Trophoblast cell (in vitro differentiated cells and primary cell): Measurements from ENCODE around the gene REXO1.

ENCODE experiments used
- DNase-seq, 2 donors: peaks; one replicate each; pipeline ENCODE4 v3.0.0-alpha.2; 2016
- H2AFZ ChIP-seq: 2 replicates; pipeline ENCODE4 v1.6.1; 2013; ENCODE audit warnings: low read length, moderate library complexity, mild to moderate bottlenecking; ENCODE audit not compliant: insufficient read depth, poor library complexity
- H2AK5ac ChIP-seq: 2 replicates; pipeline ENCODE4 v1.6.1; 2013; ENCODE audit warnings: mild to moderate bottlenecking, low read length
- H2BK120ac ChIP-seq: 2 replicates; pipeline ENCODE4 v1.6.1; 2013; ENCODE audit warnings: low read length, mild to moderate bottlenecking, moderate library complexity; ENCODE audit not compliant: insufficient read depth, poor library complexity
- H2BK12ac ChIP-seq: 2 replicates; pipeline ENCODE4 v1.6.1; 2013; ENCODE audit warnings: mild to moderate bottlenecking, low read length, moderate library complexity
- H2BK5ac ChIP-seq: 2 replicates; pipeline ENCODE4 v1.6.1; 2013; ENCODE audit warnings: low read length, low read depth, moderate library complexity, mild to moderate bottlenecking; ENCODE audit not compliant: poor library complexity
- H3K14ac ChIP-seq: 2 replicates; pipeline ENCODE4 v1.6.1; 2013; ENCODE audit warnings: mild to moderate bottlenecking, low read length
- H3K18ac ChIP-seq: 2 replicates; pipeline ENCODE4 v1.6.1; 2013; ENCODE audit warnings: mild to moderate bottlenecking, low read length
- H3K23ac ChIP-seq: 2 replicates; pipeline ENCODE4 v1.6.1; 2013; ENCODE audit warnings: low read length
- H3K27ac ChIP-seq: 2 replicates; pipeline ENCODE4 v1.5.1; 2013; ENCODE audit warnings: low read depth, mild to moderate bottlenecking, inconsistent platforms, low read length, moderate library complexity
- H3K27me3 ChIP-seq: 2 replicates; pipeline ENCODE4 v1.6.1; 2013; ENCODE audit warnings: inconsistent platforms, mild to moderate bottlenecking, low read length, moderate library complexity; ENCODE audit not compliant: insufficient read depth
- H3K36me3 ChIP-seq, 2 experiments: 1 replicate in 1 of 2; 2 replicates in 1 of 2; pipeline ENCODE4 v1.6.1; 2013; ENCODE audit warnings: low read length in 2 of 2, mild to moderate bottlenecking in 2 of 2, moderate library complexity in 1 of 2; ENCODE audit not compliant: insufficient read depth in 2 of 2, control insufficient read depth in 1 of 2
- H3K4ac ChIP-seq: 2 replicates; pipeline ENCODE4 v1.6.1; 2013; ENCODE audit warnings: low read depth, mild to moderate bottlenecking, low read length, moderate library complexity
- H3K4me1 ChIP-seq, 2 experiments: 1 replicate in 1 of 2; 2 replicates in 1 of 2; pipeline ENCODE4 v1.6.1; 2013; ENCODE audit warnings: low read length in 2 of 2, mild to moderate bottlenecking in 2 of 2, moderate library complexity in 1 of 2; ENCODE audit not compliant: insufficient read depth in 2 of 2, control insufficient read depth in 1 of 2
- H3K4me2 ChIP-seq: 2 replicates; pipeline ENCODE4 v1.6.1; 2013; ENCODE audit warnings: inconsistent platforms, mild to moderate bottlenecking, low read length, moderate library complexity
- H3K4me3 ChIP-seq: 2 replicates; pipeline ENCODE4 v1.5.1; 2013; ENCODE audit warnings: mild to moderate bottlenecking, low read depth, low read length, inconsistent platforms
- H3K79me1 ChIP-seq: one replicate; pipeline ENCODE4 v1.6.1; 2013; ENCODE audit warnings: low read length
- H3K79me2 ChIP-seq: 2 replicates; pipeline ENCODE4 v1.6.1; 2013; ENCODE audit warnings: low read length, mild to moderate bottlenecking; ENCODE audit not compliant: control insufficient read depth, insufficient read depth, poor library complexity
- H3K9ac ChIP-seq: 2 replicates; pipeline ENCODE4 v1.6.1; 2013; ENCODE audit warnings: mild to moderate bottlenecking, low read length
- H3K9me3 ChIP-seq: 2 replicates; pipeline ENCODE4 v1.6.1; 2013; ENCODE audit warnings: low read depth, mild to moderate bottlenecking, control low read depth, inconsistent platforms, low read length; ENCODE audit not compliant: insufficient read depth
- H4K12ac ChIP-seq: 2 replicates; pipeline ENCODE4 v1.6.1; 2013; ENCODE audit warnings: low read depth, mild to moderate bottlenecking, low read length, moderate library complexity
- H4K8ac ChIP-seq: 2 replicates; pipeline ENCODE4 v1.6.1; 2013; ENCODE audit warnings: low read depth, mild to moderate bottlenecking, low read length, moderate library complexity
- H4K91ac ChIP-seq: one replicate; pipeline ENCODE4 v1.6.1; 2013; ENCODE audit warnings: low read depth, mild to moderate bottlenecking, low read length, moderate library complexity
- WGBS: extraction: QIAGEN DNeasy Blood & Tissue Kit; methylation state at CpG from one replicate; pipeline ENCODE4 v1.1.7; 2013; ENCODE audit warnings: missing lambda C conversion rate; ENCODE audit not compliant: insufficient read length, insufficient coverage; ENCODE audit errors: extremely low coverage; 5-methylcytosine and 5-hydroxymethylcytosine counted together

The REXO1 gene

GRCh38 chr19:1789261-1790041 is 58.8 kb downstream of the REXO1 start:
- no CpG with 5 or more reads among the region's 59 CpGs for WGBS
- no peaks in the 10 kb centered on the region for H3K36me3 ChIP-seq
- no peak overlapping the region for H4K91ac ChIP-seq
- H3K27ac ChIP-seq, result no peak overlapping the region
- H2AK5ac ChIP-seq, result no peak overlapping the region
- H3K9ac ChIP-seq, result no peak overlapping the region
- DNase-seq, result no peak
- no peak overlapping the region for H2AFZ ChIP-seq
- no peak overlapping the region for H3K18ac ChIP-seq
- H4K12ac ChIP-seq, result no peak overlapping the region
- peaks cover 16% of the 10 kb centered on the region for H3K9me3 ChIP-seq
- H3K27me3 ChIP-seq, result no peaks in the 10 kb centered on the region
- H2BK120ac ChIP-seq, result no peak overlapping the region
- H3K79me1 ChIP-seq, result no peaks in the 10 kb centered on the region
- no peak overlapping the region for H2BK12ac ChIP-seq
- no peak overlapping the region for H2BK5ac ChIP-seq
- no peak overlapping the region for H3K23ac ChIP-seq
- no peaks in the 10 kb centered on the region for H3K79me2 ChIP-seq
- no peak overlapping the region for H3K4ac ChIP-seq
- H3K4me2 ChIP-seq, result peak overlapping the region; percentile 19
- H3K4me3 ChIP-seq, result no peak overlapping the region
- H3K14ac ChIP-seq, result no peak overlapping the region
- peaks cover 0 to 3% of the 10 kb centered on the region in 2 experiments for H3K4me1 ChIP-seq
- no peak overlapping the region for H4K8ac ChIP-seq

- no peak overlapping the region for H4K91ac ChIP-seq
- H3K9ac ChIP-seq, result no peak overlapping the region
- no peak overlapping the region for H3K14ac ChIP-seq
- no peak overlapping the region for H2AFZ ChIP-seq
- H2AK5ac ChIP-seq, result no peak overlapping the region
- no peaks in the 10 kb centered on the region for H3K79me1 ChIP-seq
- no peak overlapping the region for H3K4ac ChIP-seq
- no peak overlapping the region for H2BK12ac ChIP-seq
- no peak for DNase-seq
- H3K4me2 ChIP-seq, result no peak overlapping the region
- no peaks in the 10 kb centered on the region for H3K36me3 ChIP-seq
- H4K8ac ChIP-seq, result no peak overlapping the region
- H3K4me1 ChIP-seq, result peaks cover 0 to 3% of the 10 kb centered on the region in 2 experiments
- no CpG with 5 or more reads among the region's 8 CpGs for WGBS
- H3K79me2 ChIP-seq, result no peaks in the 10 kb centered on the region
- no peak overlapping the region for H3K27ac ChIP-seq
- H3K23ac ChIP-seq, result no peak overlapping the region
- H3K9me3 ChIP-seq, result peaks cover 22% of the 10 kb centered on the region
- no peak overlapping the region for H4K12ac ChIP-seq
- H2BK5ac ChIP-seq, result no peak overlapping the region
- no peak overlapping the region for H3K18ac ChIP-seq
- no peak overlapping the region for H3K4me3 ChIP-seq
- H3K27me3 ChIP-seq, result no peaks in the 10 kb centered on the region
- no peak overlapping the region for H2BK120ac ChIP-seq
These were observed 61.2 kb downstream of the REXO1 start for GRCh38 chr19:1787116-1787515.

GRCh38 chr19:1786668-1787067 is 61.6 kb downstream of the REXO1 start:
- Histone ChIP-seq H3K27ac (no peak overlapping the region), H3K4me3 (no peak overlapping the region), H2BK5ac (no peak overlapping the region), H3K36me3 (no peaks in the 10 kb centered on the region), H3K9ac (no peak overlapping the region), H3K79me2 (no peaks in the 10 kb centered on the region), H2AK5ac (no peak overlapping the region), H3K18ac (no peak overlapping the region), H3K14ac (no peak overlapping the region), H3K4me2 (no peak overlapping the region), H3K4ac (no peak overlapping the region), H4K8ac (no peak overlapping the region), H3K23ac (no peak overlapping the region), H2AFZ (no peak overlapping the region), H3K79me1 (no peaks in the 10 kb centered on the region), H2BK12ac (no peak overlapping the region), H4K12ac (no peak overlapping the region), H3K9me3 (peaks cover 24% of the 10 kb centered on the region), H3K27me3 (peaks cover under 1% of the 10 kb centered on the region), H3K4me1 (peaks cover 0 to 3% of the 10 kb centered on the region in 2 experiments), H4K91ac (no peak overlapping the region), H2BK120ac (no peak overlapping the region)
- DNase-seq, result no peak
- no CpG with 5 or more reads among the region's 8 CpGs for WGBS

GRCh38 chr19:1785310-1785709 is 63.0 kb downstream of the REXO1 start:
- H3K9ac ChIP-seq, result no peak overlapping the region
- H3K36me3 ChIP-seq, result no peaks in the 10 kb centered on the region
- no CpG with 5 or more reads among the region's 19 CpGs for WGBS

More at GRCh38 chr19:1785310-1785709, 63.0 kb downstream of the REXO1 start:
- H3K4ac ChIP-seq, result no peak overlapping the region
- H2BK5ac ChIP-seq, result no peak overlapping the region
- no peak overlapping the region for H4K12ac ChIP-seq
- no peak for DNase-seq
- no peak overlapping the region for H4K8ac ChIP-seq
- H2AFZ ChIP-seq, result no peak overlapping the region
- no peak overlapping the region for H3K23ac ChIP-seq
- H3K4me1 ChIP-seq, result peaks cover 0 to 3% of the 10 kb centered on the region in 2 experiments
- H2BK120ac ChIP-seq, result no peak overlapping the region
- H3K27ac ChIP-seq, result no peak overlapping the region
- no peak overlapping the region for H3K18ac ChIP-seq
- no peak overlapping the region for H2AK5ac ChIP-seq
- no peak overlapping the region for H3K4me2 ChIP-seq
- no peak overlapping the region for H3K14ac ChIP-seq
- peaks cover 18% of the 10 kb centered on the region for H3K9me3 ChIP-seq
- no peaks in the 10 kb centered on the region for H3K79me1 ChIP-seq
- H4K91ac ChIP-seq, result no peak overlapping the region
- peaks cover 7% of the 10 kb centered on the region for H3K27me3 ChIP-seq
- H3K79me2 ChIP-seq, result no peaks in the 10 kb centered on the region
- no peak overlapping the region for H3K4me3 ChIP-seq
- H2BK12ac ChIP-seq, result no peak overlapping the region
